OCI-LY3 (cell line): ENCODE measurements around the gene TBRG4.

Experiments
- H2AFZ ChIP-seq: fragments of 200-600, 300-600 bp; shearing (Covaris generic); 2 replicates; pipeline ENCODE4 v1.6.0; 2014; ENCODE audit warnings: antibody characterized with exemption, low read depth, low read length
- H3K27ac ChIP-seq: fragments of 200-600, 300-600 bp; sonication (generic); 2 replicates; pipeline ENCODE4 v1.5.1; 2014; ENCODE audit warnings: mild to moderate bottlenecking, low read length, moderate library complexity, mixed read lengths
- H3K27me3 ChIP-seq: fragments of 200-600, 300-600 bp; sonication (generic); 2 replicates; pipeline ENCODE4 v1.6.1; 2014; ENCODE audit warnings: low read depth, low read length, mixed read lengths
- H3K36me3 ChIP-seq: fragments of 200-600, 300-600 bp; sonication (generic); replicated peaks from 2 replicates; pipeline ENCODE3; 2014; ENCODE audit warnings: low read depth, low read length, mixed read lengths
- H3K4me1 ChIP-seq: fragments of 300-600, 200-600 bp; sonication (generic); 2 replicates; pipeline ENCODE4 v1.6.1; 2014; ENCODE audit warnings: low read length, mixed read lengths
- H3K4me2 ChIP-seq: fragments of 200-600, 300-600 bp; sonication (generic); 2 replicates; pipeline ENCODE4 v1.6.1; 2014; ENCODE audit warnings: low read length, mixed read lengths
- H3K4me3 ChIP-seq: fragments of 300-600, 200-600 bp; sonication (generic); 2 replicates; pipeline ENCODE4 v1.5.1; 2014; ENCODE audit warnings: antibody characterized with exemption, mild to moderate bottlenecking, low read length, moderate library complexity
- H3K79me2 ChIP-seq: fragments of 300-600, 200-600 bp; shearing (Covaris generic); 2 replicates; pipeline ENCODE4 v1.6.1; 2014; ENCODE audit warnings: mild to moderate bottlenecking, low read length, mixed read lengths
- H3K9ac ChIP-seq: fragments of 300-600, 200-600 bp; shearing (Covaris generic); 2 replicates; pipeline ENCODE4 v1.6.0; 2014; ENCODE audit warnings: mild to moderate bottlenecking, low read length, moderate library complexity
- H3K9me3 ChIP-seq: fragments of 200-600, 300-600 bp; shearing (Covaris generic); 2 replicates; pipeline ENCODE4 v1.6.1; 2014; ENCODE audit warnings: low read length, mixed read lengths; ENCODE audit not compliant: insufficient read depth
- H4K20me1 ChIP-seq: fragments of 200-600, 300-600 bp; sonication (generic); 2 replicates; pipeline ENCODE4 v1.6.1; 2016; ENCODE audit warnings: low read length, mixed read lengths; ENCODE audit not compliant: insufficient read depth
- EZH2phosphoT487 ChIP-seq: fragments of 200-600 bp; shearing (Covaris generic); IDR thresholded peaks from 2 replicates; pipeline ENCODE4 v1.6.1; 2018; ENCODE audit warnings: antibody characterized with exemption, mixed run types, low read depth
- TF ChIP-seq, protein P1 (sequence below): fragments of 200-600, 300-600 bp; sonication (generic); IDR thresholded peaks from 2 replicates; pipeline ENCODE4 v1.5.1; 2014; ENCODE audit warnings: antibody characterized with exemption, low read length, low read depth

The TBRG4 gene

DNA sequence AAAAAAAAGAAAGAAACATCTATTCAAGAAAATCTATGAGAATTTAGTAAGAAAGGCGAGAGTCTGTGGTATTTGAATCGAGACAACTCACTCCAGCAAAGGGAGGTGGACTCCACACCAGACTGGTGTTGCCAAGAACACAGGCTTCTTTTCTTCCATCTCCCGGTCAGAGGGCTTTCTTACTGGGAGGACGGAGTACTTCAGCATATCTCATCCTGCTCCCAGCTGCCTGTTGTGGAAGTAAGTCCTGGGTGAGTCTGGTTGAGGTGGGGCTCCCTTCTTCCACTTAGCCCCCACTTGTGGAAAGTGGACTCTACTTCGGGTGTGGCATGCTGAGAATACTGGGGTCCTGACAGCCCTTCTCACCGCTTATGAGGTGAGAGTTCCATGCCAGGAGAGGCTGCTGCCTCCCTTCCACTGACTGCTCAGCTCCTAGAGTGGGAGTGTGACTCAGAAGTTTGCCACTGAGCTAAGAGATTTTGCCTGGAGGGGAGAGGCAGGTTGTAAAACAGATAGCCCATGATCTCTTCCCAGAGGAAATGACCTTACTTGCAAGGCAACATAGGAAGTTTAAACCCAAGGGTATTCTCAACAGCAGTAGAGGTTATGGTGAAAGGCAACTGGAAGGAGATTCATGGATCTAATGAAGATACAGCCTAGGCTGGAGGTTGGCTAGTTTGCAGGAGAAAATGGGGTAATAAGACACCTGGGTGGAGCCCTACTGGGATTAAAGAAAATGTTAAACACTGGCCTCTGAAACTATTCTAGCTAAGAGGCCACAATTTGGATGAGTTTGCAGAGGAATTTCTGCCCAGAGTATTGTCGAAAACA lies 19.2 kb downstream of the TBRG4 start:
- Histone ChIP-seq H3K27ac (no peak overlapping the region), H4K20me1 (no peaks in the 10 kb centered on the region), H3K79me2 (no peaks in the 10 kb centered on the region), H3K27me3 (no peaks in the 10 kb centered on the region), H3K9me3 (no peaks in the 10 kb centered on the region), H2AFZ (no peak overlapping the region), H3K4me3 (no peak overlapping the region), H3K9ac (no peak overlapping the region), H3K4me1 (no peaks in the 10 kb centered on the region), H3K36me3 (no peaks in the 10 kb centered on the region), H3K4me2 (no peak overlapping the region)
- no peak for TF ChIP-seq EZH2phosphoT487
- TF ChIP-seq, protein P1, sequence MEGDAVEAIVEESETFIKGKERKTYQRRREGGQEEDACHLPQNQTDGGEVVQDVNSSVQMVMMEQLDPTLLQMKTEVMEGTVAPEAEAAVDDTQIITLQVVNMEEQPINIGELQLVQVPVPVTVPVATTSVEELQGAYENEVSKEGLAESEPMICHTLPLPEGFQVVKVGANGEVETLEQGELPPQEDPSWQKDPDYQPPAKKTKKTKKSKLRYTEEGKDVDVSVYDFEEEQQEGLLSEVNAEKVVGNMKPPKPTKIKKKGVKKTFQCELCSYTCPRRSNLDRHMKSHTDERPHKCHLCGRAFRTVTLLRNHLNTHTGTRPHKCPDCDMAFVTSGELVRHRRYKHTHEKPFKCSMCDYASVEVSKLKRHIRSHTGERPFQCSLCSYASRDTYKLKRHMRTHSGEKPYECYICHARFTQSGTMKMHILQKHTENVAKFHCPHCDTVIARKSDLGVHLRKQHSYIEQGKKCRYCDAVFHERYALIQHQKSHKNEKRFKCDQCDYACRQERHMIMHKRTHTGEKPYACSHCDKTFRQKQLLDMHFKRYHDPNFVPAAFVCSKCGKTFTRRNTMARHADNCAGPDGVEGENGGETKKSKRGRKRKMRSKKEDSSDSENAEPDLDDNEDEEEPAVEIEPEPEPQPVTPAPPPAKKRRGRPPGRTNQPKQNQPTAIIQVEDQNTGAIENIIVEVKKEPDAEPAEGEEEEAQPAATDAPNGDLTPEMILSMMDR: no peak

DNA sequence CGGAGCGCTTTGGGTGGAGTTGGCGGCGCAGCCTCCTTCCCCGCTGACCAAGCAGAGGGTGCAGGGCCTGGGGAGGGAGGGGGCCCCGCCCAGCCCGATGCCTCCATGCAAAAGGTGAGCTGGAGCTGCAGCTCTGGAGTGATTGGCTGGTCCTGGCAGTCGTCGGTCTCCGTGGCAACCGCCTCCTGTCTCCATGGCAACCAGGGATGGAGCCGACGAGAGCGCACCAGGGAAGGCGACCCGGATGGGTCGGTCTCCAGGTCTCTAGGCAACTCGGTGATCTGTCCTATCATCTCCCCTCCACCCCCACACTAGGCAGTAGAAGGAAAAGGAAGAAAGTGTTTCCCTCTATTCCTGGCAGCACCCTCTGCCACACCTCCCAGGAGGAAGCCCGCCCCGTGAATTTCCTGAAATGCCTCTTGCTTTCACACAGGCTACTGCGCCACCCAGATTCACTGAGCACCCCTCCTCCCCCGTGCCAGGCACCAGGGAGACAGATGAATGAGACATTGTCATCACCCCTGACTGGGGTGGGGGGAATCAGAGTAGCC lies 22.1 kb downstream of the TBRG4 start:
- Histone ChIP-seq H2AFZ (no peak overlapping the region), H3K4me1 (no peaks in the 10 kb centered on the region)
- TF ChIP-seq, protein P1: no peak
- TF ChIP-seq EZH2phosphoT487: no peak

DNA sequence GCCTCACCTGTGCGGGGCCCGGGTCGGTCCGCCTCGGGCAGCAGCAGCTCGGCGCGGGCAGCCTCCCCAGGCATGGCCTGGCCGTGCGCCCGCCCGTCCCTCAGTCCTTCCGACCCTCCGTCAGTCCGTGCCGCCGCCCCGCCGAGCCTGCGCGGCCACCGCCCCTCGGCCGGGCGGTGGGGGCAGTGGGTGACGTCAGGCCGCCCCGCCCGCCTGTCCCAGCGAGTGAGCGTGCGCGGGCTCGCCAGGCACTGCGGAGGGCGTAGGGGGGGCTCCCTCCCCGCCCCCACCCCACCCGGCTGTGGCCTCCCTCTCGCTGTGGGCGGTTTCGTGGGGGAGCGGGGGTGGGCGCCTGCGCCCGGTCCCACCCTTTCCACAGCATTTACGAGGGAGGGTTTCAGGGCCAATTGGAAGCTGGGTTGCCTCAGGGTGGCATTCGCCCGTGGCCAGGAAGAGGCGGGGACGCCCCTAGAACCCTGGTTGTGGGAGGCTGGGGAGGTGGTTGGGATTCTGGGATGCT lies 22.6 kb downstream of the TBRG4 start, which contains the start of gene NACAD:
TSS of gene NACAD (minus strand) at position 149 of the 520 bp plus-strand sequence. CDS start at position 74, 75 bp downstream.
- Histone ChIP-seq H3K36me3 (no peaks in the 10 kb centered on the region), H3K4me2 (no peak within 1 kb of the TSS), H3K4me3 (no peak within 1 kb of the TSS), H3K27ac (no peak within 1 kb of the TSS), H3K9ac (no peak within 1 kb of the TSS), H3K4me1 (no peaks in the 10 kb centered on the region), H3K9me3 (no peaks in the 10 kb centered on the region), H4K20me1 (no peaks in the 10 kb centered on the region), H2AFZ (no peak within 1 kb of the TSS), H3K79me2 (no peaks in the 10 kb centered on the region), H3K27me3 (no peaks in the 10 kb centered on the region)
- TF ChIP-seq, protein P1: no peak
- no peak for TF ChIP-seq EZH2phosphoT487

More for the DNA sequence above, 22.1 kb downstream of the TBRG4 start:
- Histone ChIP-seq H3K9me3 (no peaks in the 10 kb centered on the region), H3K27ac (no peak overlapping the region), H4K20me1 (no peaks in the 10 kb centered on the region), H3K27me3 (no peaks in the 10 kb centered on the region), H3K4me2 (no peak overlapping the region), H3K4me3 (no peak overlapping the region), H3K36me3 (no peaks in the 10 kb centered on the region), H3K79me2 (no peaks in the 10 kb centered on the region), H3K9ac (no peak overlapping the region)

DNA sequence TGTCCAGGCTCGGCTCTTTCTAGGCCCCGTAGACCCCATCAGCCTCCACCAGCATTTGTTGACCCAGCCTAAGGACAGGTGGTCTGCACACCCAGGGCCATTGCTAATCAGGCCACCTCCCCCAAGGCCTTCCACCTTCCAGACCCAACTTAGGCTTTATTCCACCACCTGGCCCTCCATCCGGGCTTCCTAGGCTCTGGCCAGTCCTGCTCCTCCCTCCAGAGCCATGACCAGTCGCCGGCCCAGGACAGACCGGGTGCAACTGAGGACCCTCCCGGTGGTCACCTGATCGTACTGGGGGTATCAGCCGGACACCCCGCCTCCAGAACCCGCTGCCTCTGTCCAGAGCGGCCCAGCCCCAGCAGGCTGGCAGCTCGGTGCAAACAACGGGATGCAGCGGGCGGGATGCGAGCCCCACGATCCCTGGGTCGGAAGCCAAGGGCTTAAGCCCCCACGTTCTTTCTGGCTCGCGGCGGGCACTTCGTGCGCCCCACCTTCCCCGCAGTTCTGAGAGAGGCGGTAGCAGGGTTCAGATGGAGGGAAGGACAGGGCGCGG lies 23.3 kb downstream of the TBRG4 start:
- no peaks in the 10 kb centered on the region for H4K20me1 ChIP-seq
- no peak overlapping the region for H2AFZ ChIP-seq
- H3K36me3 ChIP-seq: no peaks in the 10 kb centered on the region
- H3K27ac ChIP-seq: no peak overlapping the region
- H3K4me2 ChIP-seq: no peak overlapping the region
- H3K4me1 ChIP-seq: no peaks in the 10 kb centered on the region
- no peak overlapping the region for H3K9ac ChIP-seq
- no peaks in the 10 kb centered on the region for H3K9me3 ChIP-seq
- H3K79me2 ChIP-seq: no peaks in the 10 kb centered on the region
- H3K4me3 ChIP-seq: no peak overlapping the region
- no peak for TF ChIP-seq EZH2phosphoT487
- TF ChIP-seq, protein P1: no peak
- H3K27me3 ChIP-seq: no peaks in the 10 kb centered on the region
